Subcutaneous abdominal adipose tissue (tissue), 5 donors: ENCODE results near the gene DNAI4.

Source experiments
- H3K27ac ChIP-seq: one replicate; pipeline ENCODE4 v1.7.0; 2013; ENCODE audit warnings: low read depth, mild to moderate bottlenecking, inconsistent platforms, low read length, moderate library complexity
- H3K27me3 ChIP-seq, 5 donors: one replicate each; pipeline ENCODE4 v1.7.0; 2013; ENCODE audit warnings: low read length in 5 of 5, inconsistent platforms in 1 of 5; ENCODE audit not compliant: control insufficient read depth in 5 of 5, insufficient read depth in 4 of 5
- H3K36me3 ChIP-seq, 5 donors: one replicate each; pipeline ENCODE4 v1.7.0; 2013; ENCODE audit warnings: low read length in 5 of 5; ENCODE audit not compliant: control insufficient read depth in 5 of 5, insufficient read depth in 5 of 5
- H3K4me1 ChIP-seq, 5 donors: one replicate each; pipeline ENCODE4 v1.7.0; 2013; ENCODE audit warnings: low read length in 5 of 5, mild to moderate bottlenecking in 3 of 5, moderate library complexity in 1 of 5; ENCODE audit not compliant: control insufficient read depth in 5 of 5, insufficient read depth in 5 of 5
- H3K4me3 ChIP-seq, 5 donors: one replicate each; pipeline ENCODE4 v1.7.0; 2013; ENCODE audit warnings: low read length in 5 of 5, low read depth in 1 of 5
- H3K9ac ChIP-seq, 5 donors: one replicate each; pipeline ENCODE4 v1.7.0; 2013; ENCODE audit warnings: low read length in 5 of 5, mild to moderate bottlenecking in 4 of 5, moderate library complexity in 3 of 5
- H3K9me3 ChIP-seq, 5 donors: one replicate each; pipeline ENCODE4 v1.7.0; 2013; ENCODE audit warnings: low read length in 5 of 5; ENCODE audit not compliant: control insufficient read depth in 5 of 5
- donor health status: healthy.
- donor health status: healthy.
- donor health status: healthy.
- donor health status: healthy.
- donor health status: healthy.

DNAI4 gene

DNA sequence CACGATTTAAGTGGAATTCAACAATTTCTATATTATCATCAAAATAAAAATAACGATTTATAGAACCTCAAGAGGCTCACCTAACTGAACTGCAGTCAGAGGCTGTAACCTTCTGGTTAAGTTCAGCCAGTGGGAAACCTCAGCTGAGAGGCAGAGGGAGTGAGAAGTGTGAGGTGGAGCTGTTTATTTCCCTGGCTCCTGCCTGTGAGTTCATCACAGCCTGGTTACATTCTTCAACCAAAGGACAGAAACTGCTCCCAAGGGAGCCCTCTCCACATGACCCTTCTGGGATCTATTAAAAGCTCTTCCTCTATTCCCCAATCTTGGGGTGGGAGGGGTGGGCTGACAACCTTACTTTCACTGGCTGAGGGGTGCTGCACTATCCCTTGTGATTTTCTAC, 150.2 kb downstream of the DNAI4 start:
- Histone ChIP-seq H3K4me3 (no peak overlapping the region), H3K36me3 (no peaks in the 10 kb centered on the region), H3K4me1 (no peaks in the 10 kb centered on the region), H3K9ac (no peak overlapping the region), H3K27me3 (no peaks in the 10 kb centered on the region), H3K9me3 (no peaks in the 10 kb centered on the region), H3K27ac (no peak overlapping the region)

DNA sequence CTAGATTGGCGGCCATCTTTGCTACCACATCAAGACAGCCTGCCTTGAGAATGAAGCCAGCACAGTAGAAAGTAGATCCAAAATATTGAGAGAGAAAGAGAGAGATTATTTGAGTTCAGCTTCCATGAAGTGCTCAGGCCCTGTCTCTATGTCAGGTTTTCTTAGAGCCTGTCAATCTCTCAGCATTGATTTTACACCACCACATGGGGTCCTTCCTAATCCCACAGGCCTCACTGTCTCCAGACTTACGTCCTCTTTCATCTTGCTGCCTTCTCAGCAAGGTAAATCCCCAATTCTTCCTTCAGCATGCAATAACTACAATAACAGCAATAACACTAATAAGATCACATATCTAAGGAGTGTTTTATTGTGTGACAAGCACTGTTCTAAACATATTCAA, 151.4 kb downstream of the DNAI4 start:
- Histone ChIP-seq H3K9me3 (no peaks in the 10 kb centered on the region), H3K36me3 (no peaks in the 10 kb centered on the region), H3K4me1 (no peaks in the 10 kb centered on the region), H3K9ac (no peak overlapping the region), H3K4me3 (no peak overlapping the region), H3K27me3 (no peaks in the 10 kb centered on the region), H3K27ac (no peak overlapping the region)

- Histone ChIP-seq H3K9ac (no peak overlapping the region), H3K27me3 (no peaks in the 10 kb centered on the region), H3K36me3 (no peaks in the 10 kb centered on the region), H3K4me3 (no peak overlapping the region), H3K9me3 (no peaks in the 10 kb centered on the region), H3K27ac (no peak overlapping the region), H3K4me1 (no peaks in the 10 kb centered on the region)
Observed at GRCh38 chr1:66770694-66771093, 154.0 kb downstream of the DNAI4 start.

DNA sequence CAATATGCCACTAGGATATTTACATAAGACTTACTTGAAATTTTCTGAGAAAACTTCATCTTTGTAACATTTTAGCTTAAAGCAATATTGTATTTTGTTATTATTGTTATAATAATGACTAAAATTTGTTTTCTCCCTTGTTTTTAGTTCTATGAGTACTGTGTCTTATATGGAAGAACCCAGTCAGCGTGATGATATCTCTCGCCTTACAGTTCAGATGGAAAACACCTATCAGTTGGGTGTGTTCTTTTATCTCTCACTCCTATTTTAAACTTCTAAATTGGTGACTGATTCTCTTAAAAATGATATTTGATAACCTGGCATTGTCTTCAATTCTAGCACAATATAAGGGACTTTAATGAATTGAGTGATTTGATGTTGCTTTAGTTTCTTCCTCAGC, 154.4 kb downstream of the DNAI4 start:
- no peaks in the 10 kb centered on the region for H3K9me3 ChIP-seq
- H3K36me3 ChIP-seq: no peaks in the 10 kb centered on the region
- no peak overlapping the region for H3K4me3 ChIP-seq
- H3K4me1 ChIP-seq: no peaks in the 10 kb centered on the region
- H3K27me3 ChIP-seq: no peaks in the 10 kb centered on the region
- no peak overlapping the region for H3K9ac ChIP-seq
- no peak overlapping the region for H3K27ac ChIP-seq

DNA sequence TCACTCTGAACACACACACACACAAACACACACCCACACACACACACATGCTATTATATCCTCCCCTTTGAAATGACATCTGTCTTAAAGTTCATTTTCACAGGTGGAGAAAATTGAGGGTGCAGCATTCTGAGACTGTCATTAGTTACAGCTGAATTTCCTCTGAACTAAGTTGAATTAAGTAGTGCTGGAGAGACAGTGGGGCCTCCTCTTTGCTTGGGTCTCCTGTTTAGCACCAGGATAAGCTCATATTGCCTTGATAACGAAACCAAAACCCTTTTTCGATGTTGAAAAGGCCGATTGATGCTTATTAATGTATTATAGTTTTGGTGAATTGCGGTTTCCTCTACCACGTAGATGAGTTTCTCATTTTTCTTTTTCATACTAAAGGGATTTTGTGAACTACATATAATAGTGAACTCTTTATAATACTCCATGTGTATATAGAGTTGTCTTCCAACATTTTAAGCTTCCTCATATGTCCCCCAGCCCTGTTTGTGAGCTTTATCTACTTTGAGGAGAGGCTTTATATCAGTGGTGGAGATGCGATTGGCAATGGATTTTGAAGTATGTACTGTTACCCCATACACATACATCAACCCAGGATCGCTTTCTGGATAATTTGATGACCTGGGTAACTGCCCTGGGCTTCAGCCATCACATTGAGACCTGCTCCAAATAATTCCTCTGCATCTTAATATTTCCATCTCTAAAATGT, 155.0 kb downstream of the DNAI4 start:
- H3K9me3 ChIP-seq: no peaks in the 10 kb centered on the region
- no peaks in the 10 kb centered on the region for H3K4me1 ChIP-seq
- H3K36me3 ChIP-seq: no peaks in the 10 kb centered on the region
- no peak overlapping the region for H3K27ac ChIP-seq
- no peak overlapping the region for H3K4me3 ChIP-seq
- no peaks in the 10 kb centered on the region for H3K27me3 ChIP-seq
- no peak overlapping the region for H3K9ac ChIP-seq

DNA sequence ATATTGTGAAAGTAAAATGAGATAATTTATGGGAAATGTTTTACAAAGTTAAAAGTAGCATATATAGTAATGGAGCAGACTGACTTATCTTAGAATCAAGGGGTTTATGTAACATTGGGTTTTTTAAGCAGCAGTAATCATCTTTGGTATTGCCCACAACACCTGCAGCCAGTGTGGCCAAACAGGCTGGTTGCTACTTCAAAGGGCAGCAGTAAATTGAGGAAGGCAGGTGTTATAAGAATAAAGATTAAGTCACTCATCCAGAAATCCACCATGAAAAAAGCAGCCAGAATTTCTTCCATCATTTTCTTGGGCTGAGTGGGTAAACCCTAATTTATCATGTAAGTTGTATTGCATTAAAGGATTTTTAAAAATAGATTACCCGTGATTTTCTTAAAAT, 155.7 kb downstream of the DNAI4 start:
- no peak overlapping the region for H3K9ac ChIP-seq
- H3K4me1 ChIP-seq: no peaks in the 10 kb centered on the region
- no peaks in the 10 kb centered on the region for H3K27me3 ChIP-seq
- no peaks in the 10 kb centered on the region for H3K9me3 ChIP-seq
- no peak overlapping the region for H3K4me3 ChIP-seq
- H3K27ac ChIP-seq: no peak overlapping the region
- no peaks in the 10 kb centered on the region for H3K36me3 ChIP-seq

DNA sequence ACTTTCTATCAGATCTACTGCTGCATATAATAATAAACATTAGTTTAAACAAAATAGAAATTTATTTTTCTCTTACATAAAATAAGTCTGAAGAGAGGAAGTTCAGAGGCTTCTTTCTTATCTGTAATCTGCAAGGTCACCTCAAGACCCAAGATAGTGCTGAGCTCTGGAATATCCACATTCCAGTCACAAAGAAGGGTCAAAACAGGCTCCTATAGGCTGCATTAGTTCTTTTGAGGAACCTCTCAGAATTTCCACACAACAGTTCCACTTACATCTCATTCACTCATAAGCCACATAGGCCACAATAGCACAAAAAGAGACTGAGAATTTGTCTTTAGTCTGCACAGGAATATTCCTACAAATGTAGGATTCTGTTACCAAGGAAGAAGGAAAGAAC, 157.0 kb downstream of the DNAI4 start:
- Histone ChIP-seq H3K27me3 (no peaks in the 10 kb centered on the region), H3K4me3 (no peak overlapping the region), H3K9me3 (no peaks in the 10 kb centered on the region), H3K4me1 (no peaks in the 10 kb centered on the region), H3K9ac (no peak overlapping the region), H3K36me3 (no peaks in the 10 kb centered on the region), H3K27ac (no peak overlapping the region)

DNA sequence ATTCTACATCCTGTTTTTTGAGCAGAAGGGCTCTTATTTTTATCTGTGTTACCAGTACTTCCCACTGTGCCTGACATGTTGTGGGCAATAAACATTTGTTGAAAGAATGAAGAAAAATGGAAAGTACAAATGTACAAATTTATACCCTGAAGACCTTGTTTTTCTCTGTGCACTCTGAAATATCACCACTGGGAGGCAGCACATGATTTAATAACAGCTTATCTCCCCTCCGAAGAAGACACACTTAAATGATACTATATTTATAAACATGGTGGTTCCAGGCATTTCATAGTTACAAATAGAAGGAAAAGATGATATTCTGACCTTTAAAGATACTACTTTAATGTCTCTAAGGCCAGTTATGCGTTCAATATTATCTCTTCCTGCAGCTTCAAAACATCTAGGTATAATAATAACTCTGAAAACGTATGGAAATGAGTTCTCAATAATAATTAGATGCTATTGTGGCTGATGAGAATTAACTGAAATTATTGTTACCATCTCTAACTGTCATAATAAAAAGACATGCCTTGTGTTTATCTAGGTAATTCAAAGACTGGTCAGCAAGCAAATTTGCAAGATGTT, 159.6 kb downstream of the DNAI4 start:
- Histone ChIP-seq H3K4me3 (no peak overlapping the region), H3K9me3 (no peaks in the 10 kb centered on the region), H3K36me3 (no peaks in the 10 kb centered on the region), H3K9ac (no peak overlapping the region), H3K27ac (no peak overlapping the region), H3K27me3 (no peaks in the 10 kb centered on the region), H3K4me1 (no peaks in the 10 kb centered on the region)
